K562 (cell line): ENCODE measurements around the gene GADL1. TPM values are rescaled to one million over a fixed set of nuclear protein-coding genes. Genes with fewer than 3 reads are reported as not detected.

ENCODE experiments used
- ATAC-seq: fragments of 200-7000 bp; cut with Tn5 transposase; 3 replicates; pipeline ENCODE4 v1.9.1; 2020; ENCODE audit warnings: moderate library complexity
- BruUV-seq: library from RNA; stranded (reverse); fragments of 400-500 nt; replicated peaks from 2 replicates; lab custom pipeline; 2021; lab: Mats Ljungman, UMichigan
- CTCF ChIA-PET: fragments of 300-600 bp; formaldehyde crosslinking; extraction: SDS; loops from one replicate; lab custom pipeline; 2021; ENCODE audit warnings: low intra/inter-chr PET ratio; lab: Yijun Ruan, JAX
- POLR2A ChIA-PET: fragments of 300-600, 350-650 bp; sonication (Branson Sonifier 250); formaldehyde crosslinking; extraction: SDS; loops from one replicate; lab custom pipeline; 2021; ENCODE audit warnings: antibody characterized with exemption, inconsistent platforms; lab: Yijun Ruan, JAX
- DNase-seq, 4 experiments: peaks; one replicate each; pipeline versions ENCODE4 v3.0.0 to v3.0.0-alpha.2; 2011 to 2018; ENCODE audit warnings: low spot score in 3 of 4, mixed read lengths in 3 of 4; ENCODE audit errors: extremely low read depth in 1 of 4
- FAIRE-seq: peaks from 2 replicates; lab custom pipeline; 2011; peaks lifted over from hg19 to GRCh38; lab: Jason Lieb, UNC
- H2AFZ ChIP-seq: 2 replicates; pipeline ENCODE4 v1.6.0; 2011; ENCODE audit warnings: low read depth, low read length, control low read depth, inconsistent platforms
- H3K27ac ChIP-seq: fragments of 200-600 bp; 3 replicates; pipeline ENCODE4 v1.8.0; 2011; ENCODE audit warnings: low read depth, mild to moderate bottlenecking, control low read depth, inconsistent platforms, low read length, moderate library complexity, mixed read lengths; ENCODE audit errors: extremely low read depth
- H3K27me3 ChIP-seq, 2 experiments: fragments of 300-600 bp in 1 of 2; 2 replicates in 1 of 2; 3 replicates in 1 of 2; pipeline versions ENCODE4 v1.6.0 to v1.8.0; 2011; ENCODE audit warnings: inconsistent platforms in 2 of 2, low read length in 2 of 2, mild to moderate bottlenecking in 1 of 2, mixed read lengths in 1 of 2, moderate library complexity in 1 of 2; ENCODE audit not compliant: control insufficient read depth in 2 of 2, insufficient read depth in 2 of 2
- H3K36me3 ChIP-seq: fragments of 300-600 bp; 3 replicates; pipeline ENCODE4 v1.8.0; 2011; ENCODE audit warnings: mild to moderate bottlenecking, low read length, inconsistent platforms; ENCODE audit not compliant: control insufficient read depth, insufficient read depth
- H3K4me1 ChIP-seq, 2 experiments: fragments of 200-600 bp in 1 of 2; replicated peaks in 1 of 2; 2 replicates in 1 of 2; 3 replicates in 1 of 2; pipeline versions ENCODE4 v1.5.1 to v1.8.0; 2011; ENCODE audit warnings: inconsistent platforms in 2 of 2, low read length in 2 of 2, mild to moderate bottlenecking in 1 of 2, mixed read lengths in 1 of 2, moderate library complexity in 1 of 2; ENCODE audit not compliant: control insufficient read depth in 2 of 2, insufficient read depth in 2 of 2
- H3K4me2 ChIP-seq: 2 replicates; pipeline ENCODE4 v1.6.1; 2011; ENCODE audit warnings: low read length, control low read depth, inconsistent platforms, mixed read lengths; ENCODE audit not compliant: insufficient read depth
- H3K4me3 ChIP-seq: fragments of 200-600 bp; sonication (generic), shearing (Covaris generic); 2 replicates; pipeline ENCODE4 v1.5.1; 2016; ENCODE audit warnings: control low read depth, inconsistent platforms
- H3K79me2 ChIP-seq: fragments of 200-600 bp; 3 replicates; pipeline ENCODE4 v1.8.0; 2011; ENCODE audit warnings: low read length, inconsistent platforms; ENCODE audit not compliant: control insufficient read depth, insufficient read depth
- H3K9ac ChIP-seq, 2 experiments: 2 replicates each; pipeline versions ENCODE4 v1.6.0 to v1.6.1; 2011; ENCODE audit warnings: low read depth in 2 of 2, low read length in 2 of 2, control low read depth in 1 of 2, inconsistent platforms in 1 of 2, mild to moderate bottlenecking in 1 of 2, mixed read lengths in 1 of 2; ENCODE audit not compliant: insufficient read depth in 1 of 2
- H3K9me1 ChIP-seq: one replicate; pipeline ENCODE4 v1.6.0; 2011; ENCODE audit warnings: inconsistent platforms, mild to moderate bottlenecking, low read length, moderate library complexity; ENCODE audit not compliant: control insufficient read depth, insufficient read depth
- H3K9me3 ChIP-seq: replicated peaks from 2 replicates; pipeline ENCODE4 v1.5.1; 2011; ENCODE audit warnings: low read depth, low read length, inconsistent platforms; ENCODE audit not compliant: control insufficient read depth, insufficient read depth
- H4K20me1 ChIP-seq: replicated peaks from 2 replicates; pipeline ENCODE4 v1.6.1; 2011; ENCODE audit warnings: low read length, inconsistent platforms, mixed read lengths; ENCODE audit not compliant: control insufficient read depth, insufficient read depth
- ETV1 ChIP-seq: fragments of 450-650 bp; conservative IDR thresholded peaks from 2 replicates; pipeline ENCODE4 v1.6.1; 2016; ENCODE audit warnings: missing genetic modification characterization, control low read depth, low read depth, missing compliant biosample characterization
- GTF3C2 ChIP-seq: IDR thresholded peaks from 3 replicates; pipeline ENCODE4 v1.6.1; 2011; ENCODE audit warnings: borderline replicate concordance, mild to moderate bottlenecking, moderate library complexity; ENCODE audit not compliant: insufficient read length; ENCODE audit errors: extremely low read depth
- KAT2B ChIP-seq: IDR thresholded peaks from one replicate; pipeline ENCODE4 v1.6.1; 2012; ENCODE audit warnings: low read depth, mild to moderate bottlenecking, control low read depth, inconsistent platforms, low read length, moderate library complexity
- KHSRP ChIP-seq: fragments of 450-650 bp; IDR thresholded peaks from 2 replicates; pipeline ENCODE4 v1.6.1; 2017
- MAFG ChIP-seq: fragments of 450-650 bp; conservative IDR thresholded peaks from 2 replicates; pipeline ENCODE4 v1.6.1; 2016; ENCODE audit warnings: missing genetic modification characterization, missing compliant biosample characterization
- NR2C2 ChIP-seq, 2 experiments: fragments of 200-800 bp in 1 of 2; sonication (Bioruptor generic) in 1 of 2; sonication (generic) in 1 of 2; formaldehyde crosslinking in 1 of 2; IDR thresholded peaks; 2 replicates each; pipeline versions ENCODE4 v1.6.1 to v1.8.0; 2016 to 2022; ENCODE audit warnings: mild to moderate bottlenecking in 1 of 2, missing compliant biosample characterization in 1 of 2, missing genetic modification characterization in 1 of 2, missing genetic modification reagents in 1 of 2
- PURB ChIP-seq: sonication (generic); formaldehyde crosslinking; IDR thresholded peaks from 2 replicates; pipeline ENCODE4 v1.9.0; 2021; ENCODE audit warnings: low read depth, mild to moderate bottlenecking, missing genetic modification reagents
- RBBP5 ChIP-seq: fragments of 200-600 bp; sonication (generic); IDR thresholded peaks from 2 replicates; pipeline ENCODE4 v1.6.1; 2012; ENCODE audit warnings: borderline replicate concordance, mild to moderate bottlenecking, low read length, control low read depth, inconsistent platforms; ENCODE audit not compliant: insufficient read depth, poor library complexity, severe bottlenecking
- RBM39 ChIP-seq: fragments of 200-400 bp; formaldehyde crosslinking; optimal IDR thresholded peaks from 2 replicates; pipeline ENCODE3; 2018; ENCODE audit warnings: low read depth, low read length
- THAP12 ChIP-seq: fragments of 250-450 bp; sonication (Bioruptor Pico); IDR thresholded peaks from 2 replicates; pipeline ENCODE4 v1.9.0; 2021; ENCODE audit warnings: mild to moderate bottlenecking, inconsistent platforms
- TRIM24 ChIP-seq, 2 experiments: fragments of 450-650 bp; IDR thresholded peaks; 2 replicates each; pipeline ENCODE4 v1.6.1; 2016
- U2AF1 ChIP-seq: fragments of 200-400 bp; formaldehyde crosslinking; optimal IDR thresholded peaks from 2 replicates; pipeline ENCODE3; 2017; ENCODE audit warnings: mild to moderate bottlenecking, low read depth, low read length, moderate library complexity
- ZBTB17 ChIP-seq: fragments of 450-650 bp; formaldehyde crosslinking; IDR thresholded peaks from 2 replicates; pipeline ENCODE4 v1.4.0; 2020; ENCODE audit warnings: mild to moderate bottlenecking
- ZNF436 ChIP-seq: fragments of 250-450, 450-650 bp; sonication (Bioruptor Pico); formaldehyde crosslinking; IDR thresholded peaks from 2 replicates; pipeline ENCODE4 v1.7.0; 2020; ENCODE audit warnings: mild to moderate bottlenecking
- ZNF511 ChIP-seq: sonication (generic); formaldehyde crosslinking; IDR thresholded peaks from 2 replicates; pipeline ENCODE4 v1.8.0; 2022; ENCODE audit warnings: mild to moderate bottlenecking, missing genetic modification reagents
- ZNF778 ChIP-seq: fragments of 450-650 bp; formaldehyde crosslinking; IDR thresholded peaks from 2 replicates; pipeline ENCODE4 v1.4.0; 2020; ENCODE audit warnings: mild to moderate bottlenecking, moderate library complexity
- WGBS: fragments of 100-300 bp; shearing (Covaris generic); methylation state at CpG from one replicate; pipeline ENCODE4 v1.1.6; 2016; ENCODE audit warnings: low coverage, mixed read lengths; ENCODE audit not compliant: insufficient coverage; ENCODE audit errors: missing lambda C conversion rate; 5-methylcytosine and 5-hydroxymethylcytosine counted together
- in situ Hi-C: fragments of 300-500 bp; cut with MboI; formaldehyde crosslinking; loops from 4 replicates; pipeline ENCODE4 v1.15.0; 2018; ENCODE audit warnings: inconsistent platforms, mixed read lengths
- intact Hi-C: fragments of 100-400 bp; cut with micrococcal nuclease; formaldehyde crosslinking; loops from 2 replicates; pipeline ENCODE4 v1.14.2; 2022
- polyA plus RNA-seq, 8 experiments: library from polyadenylated mRNA; depleted of rRNA in 4 of 8; stranded (reverse) in 5 of 8; unstranded in 3 of 8; fragments of >200 nt; fragmentation: Nextera tagmentation in 2 of 8; fragmentation: Illumina TruSeq in 1 of 8; extraction: Ambion mirVana in 2 of 8; extraction: Trizol in 1 of 8; gene quantifications; 2 replicates each; pipeline versions ENCODE4 v1.2.1 to v1.2.3, GENCODE V29; 2011 to 2014; ENCODE audit warnings: inconsistent platforms in 1 of 8, missing spikeins in 1 of 8
- total RNA-seq, 7 experiments: library from RNA; depleted of rRNA in 6 of 7; stranded (reverse); fragments of >200 nt in 6 of 7; fragmentation: Illumina TruSeq in 2 of 7; extraction: Trizol in 2 of 7; gene quantifications; 2 replicates each; pipeline versions ENCODE4 v1.2.1 to v1.2.3, GENCODE V29; 2011 to 2021; ENCODE audit warnings: low replicate concordance in 1 of 7

GADL1 gene
- total and polyA plus RNA-seq, 9 of the 15 experiments (the other 6 are each of a cell fraction or from before 2014, with no cell fraction given) = 0.07 TPM; not detected in 8

GRCh38 chr3:30686799-30687198 lies 207.7 kb downstream of the GADL1 start:
- Histone ChIP-seq H3K4me2 (no peak overlapping the region), H3K9me3 (no peaks in the 10 kb centered on the region), H3K79me2 (no peaks in the 10 kb centered on the region), H3K4me1 (no peaks in the 10 kb centered on the region), H4K20me1 (no peaks in the 10 kb centered on the region), H3K27ac (no peak overlapping the region), H2AFZ (no peak overlapping the region)
- 5% methylated on average over 2 of the region's 2 CpGs for WGBS
- no peak for DNase-seq
- no TSS peak for BruUV-seq
- intact Hi-C loops = no loop called here
- TF ChIP-seq ZNF511 (CRISPR knock-in tag) (no peak), RBM39 (no peak), KAT2B (no peak), ZNF436 (CRISPR knock-in tag) (no peak), U2AF1 (no peak), PURB (CRISPR knock-in tag) (no peak), ETV1 (tag) (no peak), THAP12 (CRISPR knock-in tag) (no peak), GTF3C2 (no peak), MAFG (tag) (no peak), RBBP5 (no peak), NR2C2 (CRISPR knock-in tag; IDR thresholded peaks at IDR 0.05) (no peak), NR2C2 (tag; IDR thresholded peaks at IDR 0.05) (no peak), ZNF778 (no peak), KHSRP (no peak), TRIM24 (IDR thresholded peaks at IDR 0.05) (no peak), ZBTB17 (no peak)
- TF ChIP-seq, all 486 proteins: peak for 0
- FAIRE-seq = no peak
- in situ Hi-C loops = no loop called here
- no peak overlapping the region for H3K4me3 ChIP-seq
- no peak for ATAC-seq
- H3K27me3 ChIP-seq = no peaks in the 10 kb centered on the region
- H3K9me1 ChIP-seq = no peaks in the 10 kb centered on the region
- POLR2A ChIA-PET = no interaction called here
- no peaks in the 10 kb centered on the region for H3K36me3 ChIP-seq
- CTCF ChIA-PET = no interaction called here
- H3K9ac ChIP-seq = no peak overlapping the region
